GM04504 (cell line): Measurements from ENCODE around the gene SNCAIP.

ENCODE experiments used
- DNase-seq: peaks from one replicate; pipeline ENCODE4 v3.0.0-alpha.2; 2012; ENCODE audit warnings: low read depth

SNCAIP gene

DNA sequence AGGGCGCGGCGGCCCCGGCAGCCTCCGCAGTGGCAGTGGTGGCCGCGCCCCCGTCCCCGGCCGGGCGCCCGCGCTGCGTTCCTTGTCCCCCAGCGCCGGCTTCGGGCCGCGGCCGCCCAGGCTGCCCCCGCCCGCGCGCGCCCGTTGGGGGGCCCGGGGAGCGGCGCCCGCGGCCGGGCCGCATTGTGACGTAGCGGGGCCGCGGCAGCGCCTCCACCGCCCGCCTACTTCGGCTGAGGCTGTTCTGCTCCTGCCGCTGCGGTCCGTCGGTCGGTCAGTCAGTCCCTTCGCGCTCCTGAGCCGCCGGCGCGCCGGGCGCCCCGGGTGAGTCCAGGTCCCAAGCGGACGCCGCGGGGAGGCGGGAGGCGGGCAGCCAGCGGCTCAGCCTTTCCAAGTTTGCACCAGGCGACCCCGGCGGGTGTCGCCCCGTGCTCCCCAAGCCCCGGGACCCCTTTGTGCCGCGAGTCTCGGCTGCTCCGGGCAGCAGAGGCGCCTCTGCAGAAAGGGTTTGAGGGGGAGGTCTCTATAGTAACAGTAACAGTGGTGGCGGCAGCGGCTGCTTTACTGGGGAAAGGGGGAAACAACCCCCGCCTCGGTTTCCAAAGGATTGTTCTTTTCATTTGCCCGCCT, at the start of gene SNCAIP:
SNCAIP (plus strand) TSS at position 277 of the 630 bp plus-strand sequence. CDS start 78,898 bp downstream, outside the sequence.
- DNase-seq: no peak

DNA sequence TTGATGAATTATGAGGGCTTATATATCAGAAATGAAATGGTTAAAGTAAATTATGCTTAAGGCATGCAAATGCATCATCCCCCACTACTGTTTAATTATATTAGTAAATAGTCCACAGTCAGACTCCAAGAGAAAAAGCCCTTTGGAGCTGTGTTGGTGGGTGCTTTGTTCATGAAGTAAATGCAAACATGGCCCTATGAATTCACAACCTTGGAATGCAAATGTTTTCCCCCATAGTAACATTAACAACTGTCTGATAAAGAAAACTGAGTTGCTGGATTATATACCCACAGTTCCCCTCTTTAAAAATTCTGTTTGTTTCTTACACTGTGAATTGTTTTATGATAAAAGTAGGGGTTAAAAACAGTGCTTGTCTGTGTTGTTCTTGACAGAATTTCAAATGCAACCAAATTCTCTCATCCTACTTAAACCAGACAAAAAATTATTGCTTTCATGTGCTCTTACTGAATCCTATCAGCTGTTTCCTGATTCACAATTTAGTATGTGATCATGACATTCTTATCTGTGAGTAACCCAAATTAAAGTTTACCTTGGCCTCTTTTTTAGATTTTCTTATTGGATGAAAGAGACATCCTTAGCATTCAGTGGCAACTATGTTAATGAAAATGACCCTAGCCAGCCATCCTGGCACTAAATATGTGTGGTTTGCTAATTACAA, 48.5 kb upstream of the SNCAIP start:
- no peak for DNase-seq

DNA sequence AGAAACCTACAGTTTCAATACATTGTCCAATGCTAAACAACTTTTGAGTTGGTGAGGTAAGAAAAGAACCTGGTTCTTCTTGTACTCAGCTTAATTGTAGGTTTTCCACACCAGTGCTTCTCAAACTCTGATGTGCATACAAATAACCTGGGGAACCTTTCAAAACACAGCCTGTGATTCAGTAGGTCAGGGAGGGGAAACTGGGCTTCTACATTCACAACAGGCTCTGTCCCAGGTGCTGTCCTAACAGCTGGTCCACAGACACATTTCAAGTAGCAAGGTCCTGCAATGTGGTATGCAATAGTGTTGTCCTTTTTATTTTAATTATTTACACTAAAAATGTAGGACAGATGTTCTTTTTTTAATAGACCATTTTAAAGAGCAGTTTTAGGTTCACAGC, 47.4 kb upstream of the SNCAIP start:
- no peak for DNase-seq

DNA sequence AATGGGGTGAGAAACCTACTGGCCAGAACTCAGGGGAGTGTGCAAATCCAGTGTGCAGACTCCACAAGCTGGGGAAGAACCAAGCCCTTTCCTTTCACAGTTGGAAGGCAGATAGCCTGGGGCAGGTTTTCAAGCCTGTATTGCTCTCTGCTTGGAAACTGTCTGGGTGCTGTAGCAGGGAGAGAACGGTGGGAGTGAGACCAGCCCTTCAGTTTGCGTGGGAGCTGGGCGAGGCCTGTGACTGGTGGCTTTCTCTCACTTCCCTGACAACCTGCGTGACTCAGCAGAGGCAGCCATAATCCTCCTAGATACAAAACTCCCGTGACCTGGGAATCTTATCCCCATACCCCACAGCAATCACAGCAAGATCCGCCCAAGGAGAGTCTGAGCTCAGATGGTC, 44.9 kb upstream of the SNCAIP start:
- DNase-seq: no peak

DNA sequence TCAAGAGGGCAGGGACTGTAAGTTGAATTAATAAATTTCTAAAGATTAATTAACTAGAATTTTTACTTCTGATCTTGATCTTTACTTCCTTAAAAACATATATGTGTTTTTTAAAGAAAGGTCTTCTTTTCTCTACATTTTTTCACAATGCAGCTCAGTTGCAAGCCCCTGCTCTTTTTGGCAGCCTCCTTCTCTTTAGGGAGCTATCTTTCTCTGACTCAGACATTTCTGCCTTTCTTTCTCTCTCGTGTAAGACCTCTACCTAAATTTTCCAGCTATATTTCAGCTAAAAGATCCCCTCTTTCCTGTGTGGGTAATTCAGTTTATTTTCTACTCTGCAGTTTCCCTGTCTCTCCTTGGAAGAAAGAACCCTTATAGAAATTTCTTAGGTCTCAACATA, 38.3 kb upstream of the SNCAIP start:
- no peak for DNase-seq

DNA sequence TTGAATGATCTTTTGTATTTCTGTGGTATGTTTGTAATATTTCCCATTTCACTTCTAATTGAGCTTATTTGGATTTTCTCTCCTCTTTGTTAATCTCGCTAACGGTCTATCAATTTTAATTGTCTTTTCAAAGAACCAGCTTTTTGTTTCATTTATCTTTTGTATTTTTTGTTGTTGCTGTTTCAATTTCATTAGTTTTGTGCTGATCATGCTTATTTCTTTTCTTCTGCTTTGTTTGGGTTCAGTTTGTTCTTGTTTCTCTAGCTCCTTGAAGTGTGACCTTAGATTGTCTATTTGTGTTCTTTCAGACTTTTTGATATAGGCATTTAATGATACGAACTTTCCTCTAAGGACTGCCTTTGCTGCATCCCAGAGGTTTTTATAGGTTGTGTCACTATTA, 28.4 kb upstream of the SNCAIP start:
- no peak for DNase-seq

DNA sequence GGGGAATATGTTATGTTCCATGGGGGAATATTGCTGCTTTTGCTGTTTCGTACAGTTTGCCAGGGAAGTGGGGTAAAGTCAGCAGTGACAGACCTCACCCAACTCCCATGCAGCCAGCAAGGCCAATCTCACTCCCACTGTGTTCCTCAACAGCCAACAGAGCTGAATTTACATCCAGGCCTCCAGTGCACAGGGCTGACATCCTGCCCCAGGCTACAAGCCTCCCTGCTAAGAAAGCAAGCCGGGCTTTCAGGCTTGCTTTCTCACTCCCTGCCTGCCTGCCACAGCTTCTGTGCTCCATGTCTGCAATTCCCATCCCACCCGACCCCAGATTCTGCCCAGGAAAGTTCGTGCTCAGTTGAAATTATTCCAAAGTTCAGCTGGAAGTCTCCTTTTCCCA, 25.5 kb upstream of the SNCAIP start:
- no peak for DNase-seq

DNA sequence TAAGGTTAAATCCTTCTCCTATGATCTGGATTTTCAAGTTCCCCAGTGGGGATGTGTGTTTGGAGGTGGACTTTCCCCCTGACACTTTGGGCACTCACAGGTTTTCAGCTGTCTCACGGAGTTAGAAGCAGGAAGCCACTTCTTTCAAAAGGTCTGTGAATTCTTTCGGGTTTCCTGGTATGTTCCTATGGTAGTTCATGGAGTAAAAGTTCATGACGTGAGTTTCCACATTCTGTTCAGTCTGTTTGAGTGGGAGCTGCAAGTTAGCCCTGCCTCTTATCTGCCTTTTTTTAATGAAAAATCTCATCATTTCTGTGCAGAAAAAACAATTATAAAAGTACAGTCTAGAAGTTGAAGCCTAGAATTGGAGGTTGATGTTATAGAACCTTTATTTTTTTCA, 24.9 kb upstream of the SNCAIP start:
- no peak for DNase-seq

DNA sequence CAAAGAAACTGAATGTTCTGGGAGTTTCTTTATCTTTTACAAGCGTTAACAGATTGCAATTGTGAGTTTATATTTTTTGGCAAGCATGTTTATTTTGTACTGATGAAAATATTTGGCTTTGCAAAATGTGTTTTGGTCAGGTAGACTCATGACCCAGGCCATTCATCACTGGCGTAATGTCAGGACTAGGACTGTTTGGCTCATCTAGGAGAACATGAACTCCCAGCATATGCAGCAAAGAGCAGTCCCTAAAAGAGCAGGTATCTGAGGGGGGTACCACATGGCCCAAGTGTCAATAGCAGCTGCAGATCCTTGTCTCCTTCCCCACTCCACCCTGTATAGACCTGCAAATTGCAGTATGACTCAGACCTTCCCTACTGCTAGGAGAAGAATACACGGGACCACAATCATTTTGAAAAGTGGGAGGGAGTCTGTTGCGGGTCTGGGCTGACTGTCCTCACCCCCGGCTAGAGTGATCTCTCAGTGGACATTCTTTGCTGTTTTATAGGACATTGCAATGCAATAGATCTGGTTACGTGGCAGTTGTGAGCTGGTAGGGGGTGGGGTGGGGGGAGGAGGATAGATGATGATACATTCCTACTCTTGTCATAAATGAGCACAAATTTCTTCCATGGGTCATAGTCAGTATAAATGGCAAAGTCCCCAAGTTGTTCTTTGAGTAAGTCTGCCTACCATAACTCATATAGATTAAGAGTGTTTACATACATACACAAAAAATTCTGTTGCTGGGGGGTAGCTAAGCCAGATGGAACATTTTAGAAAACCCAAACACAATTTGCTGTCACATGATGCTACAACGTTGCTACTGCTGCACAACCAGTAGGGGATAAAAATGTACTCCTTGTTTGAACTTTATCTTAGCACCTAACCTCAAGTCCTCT, 20.8 kb upstream of the SNCAIP start:
- no peak for DNase-seq

DNA sequence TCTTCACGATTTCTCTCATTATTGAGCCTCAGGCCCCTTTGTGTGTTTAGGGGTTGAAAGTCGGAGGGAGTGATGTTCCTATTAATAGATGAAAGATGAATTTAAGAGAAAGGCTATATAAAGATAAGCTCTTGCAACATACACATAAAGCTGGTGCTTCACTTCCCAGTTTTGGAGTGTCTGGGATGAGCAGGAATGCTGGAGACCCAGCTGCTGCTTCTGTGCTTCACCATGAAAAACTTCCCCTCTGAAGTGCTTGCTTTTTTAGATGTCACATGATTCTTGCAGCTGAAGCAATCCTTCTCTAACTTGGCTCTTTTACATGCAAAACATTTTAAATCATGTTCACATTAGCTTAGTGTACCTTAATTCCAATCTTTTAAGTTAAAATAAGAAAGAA, 19.7 kb upstream of the SNCAIP start:
- no peak for DNase-seq

DNA sequence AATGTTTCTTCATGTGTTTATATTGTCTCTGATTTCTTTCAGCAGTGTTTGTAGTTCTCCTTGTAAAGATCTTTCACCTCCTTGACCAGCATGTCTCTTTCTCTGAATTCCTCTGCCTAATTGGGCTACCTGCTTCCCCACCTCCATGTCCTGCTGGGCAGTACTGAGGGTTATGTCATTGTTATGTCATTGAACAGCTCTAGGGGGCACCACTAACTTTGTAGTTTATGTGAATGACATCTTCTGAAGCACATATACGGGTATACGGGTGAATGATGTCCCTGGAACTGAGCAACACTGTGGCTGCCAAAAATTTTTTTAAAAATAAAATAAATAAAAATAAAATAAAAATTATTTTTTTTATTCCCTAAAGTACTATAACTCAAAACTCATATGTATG, 16.9 kb upstream of the SNCAIP start:
- no peak for DNase-seq

DNA sequence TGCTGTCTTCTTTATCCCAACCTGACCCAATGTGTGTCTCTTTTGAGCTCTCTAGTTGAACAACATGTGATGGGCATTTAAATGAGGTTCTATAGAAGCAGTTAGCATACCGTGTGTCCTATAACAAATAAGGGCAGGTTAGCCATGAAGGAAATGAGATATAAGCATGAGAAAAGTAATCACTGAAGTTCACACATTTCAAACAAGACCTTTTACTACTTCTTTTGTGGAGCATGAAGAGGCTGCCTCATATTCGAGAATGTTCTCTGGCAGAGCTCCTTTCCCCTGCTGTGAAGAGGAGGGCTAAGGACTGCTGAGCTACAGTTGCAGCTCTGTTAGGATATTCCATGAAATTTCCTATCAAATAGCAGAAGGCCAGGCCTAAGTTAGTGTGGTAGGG, 15.2 kb upstream of the SNCAIP start:
- DNase-seq: no peak

DNA sequence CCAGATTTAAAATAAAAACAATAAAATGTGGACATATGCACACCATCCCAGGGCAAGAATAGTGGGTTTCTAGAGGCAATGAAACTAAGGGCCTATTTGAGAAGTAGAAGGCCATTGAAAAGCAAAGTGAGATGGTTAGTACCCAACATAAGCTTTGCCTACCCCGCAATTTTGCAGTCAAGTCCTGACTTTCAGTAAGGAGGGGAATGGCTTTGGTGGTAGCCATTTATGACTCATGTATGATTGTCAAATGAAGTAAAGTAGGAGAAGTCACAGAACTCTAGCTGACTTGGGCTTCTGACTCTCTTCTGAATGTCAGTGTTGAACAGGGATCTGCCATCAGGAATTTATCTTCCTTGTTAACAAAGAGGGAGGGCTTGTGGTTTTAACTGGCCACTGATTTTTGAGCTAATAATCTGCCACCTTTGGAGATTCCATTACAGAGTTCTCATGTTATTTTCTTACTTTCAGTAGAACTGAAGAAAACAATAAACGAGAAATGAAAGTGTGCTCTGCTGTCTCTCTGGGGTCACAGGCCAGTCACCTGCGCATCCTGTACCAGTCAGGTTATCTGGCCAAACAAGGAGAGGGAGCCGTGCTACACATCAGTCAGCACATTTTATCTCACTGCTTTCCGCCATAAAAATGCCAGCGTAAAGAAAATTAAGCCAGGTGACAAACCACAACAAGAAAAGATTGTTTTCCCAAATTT, 14.3 kb upstream of the SNCAIP start:
- DNase-seq: no peak

DNA sequence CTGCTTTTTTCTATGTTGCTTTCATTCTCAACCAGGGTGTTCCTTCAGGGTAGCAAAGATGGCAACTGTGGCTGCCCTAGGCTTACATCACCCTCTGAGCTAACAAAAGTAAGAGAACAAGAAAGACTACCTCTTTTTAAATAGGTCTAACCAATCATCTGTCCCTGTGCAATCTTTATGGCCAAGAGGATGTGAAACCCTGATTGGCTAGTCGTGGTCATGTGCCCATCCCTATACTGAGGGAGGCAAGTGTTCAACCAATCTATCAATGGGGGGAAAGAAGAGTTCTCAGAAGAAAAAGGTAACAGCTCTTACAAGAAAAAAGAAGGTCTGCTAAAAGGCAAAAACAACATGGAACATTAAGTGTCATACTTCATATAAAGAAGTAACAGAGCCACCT, 11.7 kb upstream of the SNCAIP start:
- no peak for DNase-seq

DNA sequence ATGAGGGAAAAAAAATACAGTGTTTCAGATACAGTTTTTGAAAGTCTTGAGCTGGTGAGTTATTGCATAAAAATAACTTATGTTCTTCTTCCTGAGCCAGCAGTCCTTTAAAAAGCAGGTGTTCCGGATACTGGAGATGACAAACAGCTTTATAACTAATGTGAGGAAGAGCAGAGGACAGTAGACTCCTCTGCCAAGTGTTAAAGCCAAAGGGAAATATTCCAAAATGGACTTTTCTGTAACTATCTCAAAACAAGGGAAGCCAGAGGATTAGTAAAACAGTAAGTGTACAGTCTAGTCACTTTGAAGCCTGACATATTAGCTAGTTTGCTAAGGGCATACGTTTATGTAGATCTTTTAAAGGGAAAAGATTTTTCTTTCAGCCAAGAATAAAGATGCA, 11.0 kb upstream of the SNCAIP start:
- DNase-seq: no peak

DNA sequence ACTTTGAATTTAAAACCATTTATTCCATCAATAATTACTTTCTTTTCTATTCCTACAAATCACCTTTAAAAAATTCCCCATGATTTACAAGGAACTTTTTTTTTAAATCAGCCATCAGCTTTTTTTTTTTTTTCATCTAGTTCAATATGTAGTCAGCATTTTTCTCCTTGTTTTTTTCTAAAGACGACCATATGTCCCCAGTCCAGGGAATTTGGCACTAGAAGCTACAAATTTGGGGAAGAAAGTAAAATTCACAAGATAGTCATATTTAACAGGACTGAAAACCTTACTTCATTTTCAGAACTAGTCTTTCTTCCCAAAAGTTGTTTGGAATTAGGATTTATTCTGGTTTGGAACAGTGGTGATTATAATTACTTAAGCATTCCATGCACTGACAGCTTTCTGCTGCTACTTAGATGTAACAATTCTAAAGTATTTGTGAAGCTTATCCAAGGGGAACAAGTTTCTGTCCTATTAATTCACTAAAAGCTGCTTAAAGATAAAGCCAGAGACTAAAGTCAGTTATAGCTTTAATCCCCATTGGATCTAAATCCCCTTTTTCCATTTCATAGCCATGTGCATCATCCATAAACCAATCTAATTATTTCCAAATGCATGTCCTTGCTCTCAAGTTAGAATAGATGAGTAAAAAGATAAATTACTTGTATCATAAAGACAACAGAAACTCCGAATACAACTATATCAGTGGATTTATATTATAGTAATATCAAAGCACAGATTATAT, 7.4 kb upstream of the SNCAIP start:
- no peak for DNase-seq

DNA sequence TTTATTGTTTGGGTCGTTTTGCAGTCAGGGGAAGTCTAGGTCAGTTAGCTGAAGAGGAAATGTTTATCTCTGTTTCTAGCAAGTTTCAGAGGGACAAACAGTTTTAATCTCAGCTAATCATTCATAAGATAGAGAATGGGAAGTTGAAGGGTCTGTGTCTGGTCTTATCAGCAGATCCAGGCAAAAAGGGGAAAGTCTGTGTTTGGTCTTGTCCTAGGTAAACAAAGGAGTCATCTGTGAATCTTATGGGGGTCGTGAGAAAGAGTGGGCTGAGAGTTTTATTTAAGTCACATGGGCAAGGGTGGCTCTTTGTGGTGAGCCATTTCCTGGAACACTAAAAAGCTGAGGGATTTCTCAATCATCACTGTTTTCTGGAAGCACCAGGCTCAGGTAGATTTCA, 5.6 kb upstream of the SNCAIP start:
- DNase-seq: no peak

DNA sequence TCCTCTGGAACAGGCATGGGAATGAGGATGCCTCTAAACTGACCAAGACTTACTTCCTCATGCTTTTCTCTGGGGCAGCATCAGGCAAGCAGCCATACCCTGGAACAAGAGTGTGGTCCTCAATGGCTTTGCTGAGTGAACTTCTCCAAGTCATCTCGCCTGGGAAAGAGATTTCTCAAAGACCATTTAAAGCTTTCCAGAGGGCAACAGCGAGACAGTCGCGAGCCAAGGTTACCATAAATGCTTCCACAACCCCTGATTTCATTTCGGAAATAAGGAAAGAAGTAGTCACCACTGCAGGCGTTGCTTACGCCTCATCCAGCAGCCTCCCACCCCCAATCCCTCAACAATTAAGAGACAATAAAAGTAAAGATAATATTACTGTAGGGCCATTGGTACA, 1.1 kb upstream of the SNCAIP start:
- no peak for DNase-seq

DNA sequence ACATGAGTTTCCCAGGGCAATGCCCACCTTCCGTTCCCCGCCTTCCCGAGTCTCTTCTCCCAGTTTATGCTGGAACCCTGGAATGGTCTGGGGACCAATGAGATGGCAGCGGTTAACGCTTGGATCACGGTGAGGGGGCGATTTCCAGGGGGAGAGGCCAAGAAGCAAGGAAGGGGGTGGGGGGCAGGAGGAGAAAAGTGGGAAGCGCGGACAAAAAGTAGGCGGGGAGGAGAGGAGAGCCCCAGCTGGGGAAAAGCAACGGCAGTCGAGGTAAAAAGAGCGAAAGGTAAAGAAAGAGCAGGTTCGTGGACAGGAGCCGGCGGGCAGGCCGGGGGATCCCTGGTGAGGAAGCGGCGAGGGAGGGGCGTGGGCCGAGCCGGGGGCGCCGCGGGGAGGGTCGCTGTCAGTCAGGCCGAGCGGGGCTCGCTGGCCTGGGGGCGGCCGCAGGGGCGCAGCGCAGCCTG, 508 bp upstream of the SNCAIP start:
- DNase-seq: no peak

DNA sequence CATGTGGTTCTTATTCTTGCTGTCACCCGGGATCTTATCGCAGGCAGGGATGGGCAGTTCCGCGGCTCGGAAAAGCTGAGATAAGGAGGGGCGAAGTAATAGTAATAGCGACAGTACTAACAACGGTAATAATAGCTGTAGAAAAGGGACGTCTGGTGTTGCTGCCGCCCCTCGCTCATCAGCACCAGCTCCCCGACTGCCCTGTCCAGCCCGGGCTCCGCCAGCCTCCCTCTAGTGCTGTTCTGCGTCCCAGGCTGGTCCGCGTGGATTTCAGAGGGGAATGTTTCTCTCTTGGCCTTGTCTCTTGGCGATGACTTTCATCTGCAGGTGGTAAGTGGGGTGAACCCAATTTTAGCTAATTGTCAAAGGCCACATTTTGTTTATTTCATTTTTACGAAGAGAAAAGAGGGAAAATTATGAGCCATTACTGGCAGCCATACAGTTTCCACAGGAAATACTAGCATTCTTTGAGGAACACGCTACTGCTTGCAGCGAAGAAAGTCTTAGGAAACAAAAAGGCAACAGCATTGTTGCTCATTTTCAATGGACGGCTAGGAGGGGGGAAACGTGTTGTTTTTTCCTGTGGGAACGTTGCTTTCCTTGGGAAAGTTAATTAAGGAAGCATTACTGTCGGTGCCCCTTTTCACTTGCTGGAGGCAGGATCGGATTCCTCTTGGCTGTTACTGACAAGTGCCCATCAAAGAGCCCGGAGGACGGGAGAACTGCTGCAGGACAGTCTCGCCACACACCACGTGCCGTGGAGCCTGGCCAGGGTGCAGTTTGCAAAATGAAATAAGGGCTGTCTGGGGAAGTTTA, 762 bp downstream of the SNCAIP start:
- no peak for DNase-seq

DNA sequence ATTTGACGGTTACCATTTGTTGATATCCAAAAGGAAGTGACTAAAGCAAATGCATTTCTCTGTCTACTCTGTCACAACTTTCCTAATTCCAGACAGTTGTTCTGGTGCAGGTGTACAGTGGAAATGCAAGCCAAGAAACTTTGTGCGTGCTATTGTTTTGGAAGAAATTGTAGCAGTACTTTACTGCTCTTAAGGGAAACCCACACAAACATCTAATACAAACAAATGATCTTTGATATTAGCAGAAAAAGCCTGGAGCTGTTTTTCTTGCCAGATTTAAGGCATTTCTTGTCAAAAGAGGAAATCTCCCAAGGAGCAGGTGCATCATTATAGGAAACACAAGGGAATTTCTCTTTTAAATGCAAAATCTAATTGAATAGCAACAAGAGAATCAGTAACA, 2.0 kb downstream of the SNCAIP start:
- no peak for DNase-seq
